HG03571 (cell line): Measurements from ENCODE around the gene OSBPL5.

Experiments
- ATAC-seq: cut with Tn5 transposase; IDR thresholded peaks from one replicate; pipeline ENCODE4 v1.9.1; 2021; ENCODE audit not compliant: unreplicated experiment

OSBPL5 gene

GRCh38 chr11:3135481-3136440 is 29.3 kb downstream of the OSBPL5 start:
- ATAC-seq: no peak

GRCh38 chr11:3134651-3135480 is 30.2 kb downstream of the OSBPL5 start:
- ATAC-seq: no peak

- ATAC-seq: no peak
Measured at GRCh38 chr11:3134218-3134621, 30.9 kb downstream of the OSBPL5 start.

- ATAC-seq: no peak
Measured at GRCh38 chr11:3133261-3134217, 31.6 kb downstream of the OSBPL5 start.

GRCh38 chr11:3132831-3133260 is 32.3 kb downstream of the OSBPL5 start:
- no peak for ATAC-seq

- ATAC-seq: no peak
Measured at GRCh38 chr11:3132271-3132781, 32.8 kb downstream of the OSBPL5 start.

GRCh38 chr11:3131330-3131941 is 33.7 kb downstream of the OSBPL5 start:
- no peak for ATAC-seq

- no peak for ATAC-seq
Measured at GRCh38 chr11:3130269-3131071, 34.6 kb downstream of the OSBPL5 start.

- no peak for ATAC-seq
Measured at GRCh38 chr11:3129591-3130268, 35.4 kb downstream of the OSBPL5 start.

- no peak for ATAC-seq
Measured at GRCh38 chr11:3129181-3129590, 35.9 kb downstream of the OSBPL5 start.

- ATAC-seq: no peak
Measured at GRCh38 chr11:3128356-3129180, 36.5 kb downstream of the OSBPL5 start.

GRCh38 chr11:3127706-3128355 is 37.3 kb downstream of the OSBPL5 start:
- no peak for ATAC-seq

GRCh38 chr11:3126901-3127691 is 38.0 kb downstream of the OSBPL5 start:
- no peak for ATAC-seq

GRCh38 chr11:3126207-3126865 is 38.8 kb downstream of the OSBPL5 start:
- no peak for ATAC-seq

GRCh38 chr11:3124821-3125220 is 40.3 kb downstream of the OSBPL5 start:
- ATAC-seq: no peak
